Measurements from ENCODE around the gene WBP1.
"Not testable (repeated sequence)": the region's sequence is repeated elsewhere in the genome, so short reads cannot be mapped to it uniquely, and the experiment has no call there.

Gene WBP1

GRCh38 chr2:74428675-74429074, 29.6 kb upstream of the WBP1 start:
- no peak for DNase-seq

GRCh38 chr2:74429487-74430451, 28.5 kb upstream of the WBP1 start:
- no peak for DNase-seq

- DNase-seq, result no peak
These were observed 27.7 kb upstream of the WBP1 start for GRCh38 chr2:74430502-74430901.

DNA sequence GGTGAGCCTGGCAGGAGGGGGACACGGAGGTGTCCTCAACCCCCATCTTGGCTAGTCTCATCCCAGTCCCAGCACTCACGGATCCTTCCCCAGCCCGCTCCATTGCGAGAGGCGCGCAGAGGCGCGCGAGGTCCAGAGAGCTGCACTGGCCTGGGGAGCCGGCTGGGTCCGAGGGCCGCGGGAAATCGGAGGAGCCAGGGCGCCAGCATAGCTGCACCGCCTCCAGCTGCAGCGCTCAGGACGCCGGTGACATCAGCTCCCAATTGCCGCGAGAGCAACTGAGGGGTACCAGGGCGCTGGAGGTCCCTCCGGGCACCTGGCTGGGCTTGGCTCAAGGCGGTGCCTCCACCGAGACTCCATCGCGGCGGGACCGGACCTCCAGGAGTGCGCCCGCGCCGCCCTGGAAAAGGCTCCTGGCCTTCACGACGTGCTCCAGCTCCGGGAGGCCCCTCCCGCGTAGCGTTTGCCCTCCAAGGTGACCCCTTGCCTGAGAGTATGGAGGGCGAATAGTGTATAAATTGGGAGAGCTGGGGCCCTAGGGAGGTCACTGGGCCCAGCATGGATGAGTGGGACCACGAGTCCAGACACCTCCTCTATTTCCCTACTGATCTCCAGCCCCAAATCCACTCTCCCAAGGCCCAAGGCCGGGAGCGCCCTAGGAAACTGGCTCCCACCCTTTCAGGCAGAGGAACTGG, 22.0 kb upstream of the WBP1 start:
- no peak for DNase-seq

DNA sequence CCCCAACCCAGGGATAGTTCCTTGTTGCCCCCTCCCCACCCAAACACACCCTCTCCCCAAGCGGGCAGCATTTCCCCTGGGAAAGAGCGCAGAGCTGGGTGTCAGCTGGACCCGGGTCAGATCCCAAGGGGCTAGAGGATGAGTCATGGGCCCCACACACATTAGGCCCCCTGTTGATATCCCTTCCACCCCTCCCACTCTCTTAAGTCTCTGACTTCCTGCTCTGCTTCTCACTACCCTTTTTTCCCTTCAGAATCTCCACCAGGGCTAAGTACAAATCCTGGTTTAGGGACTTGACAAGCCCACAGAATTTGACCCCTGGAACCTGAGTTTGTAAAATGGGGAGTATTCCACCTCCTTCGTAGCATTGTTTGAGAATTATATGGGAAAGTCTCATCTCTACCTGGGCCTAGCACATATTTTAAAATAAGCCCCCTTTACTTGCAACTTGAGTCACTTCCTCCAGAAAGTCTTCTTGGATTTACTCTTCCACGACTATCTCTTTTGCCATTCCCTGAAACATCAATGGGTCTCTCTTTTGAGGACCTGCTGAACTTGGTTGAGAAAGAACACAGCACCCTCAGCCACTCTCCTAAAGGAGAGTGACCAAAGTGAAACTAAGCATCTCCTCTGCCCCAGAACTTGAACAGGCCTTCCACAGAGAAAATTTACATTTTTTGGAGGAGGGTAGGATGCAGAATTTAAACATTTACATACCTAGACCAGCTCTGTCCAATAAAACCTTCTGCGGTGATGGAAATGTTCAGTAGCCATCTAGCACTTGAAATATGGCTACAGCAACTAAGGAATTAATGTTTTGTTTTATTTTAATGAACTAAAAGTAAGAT, 21.2 kb upstream of the WBP1 start:
- no peak for DNase-seq

DNA sequence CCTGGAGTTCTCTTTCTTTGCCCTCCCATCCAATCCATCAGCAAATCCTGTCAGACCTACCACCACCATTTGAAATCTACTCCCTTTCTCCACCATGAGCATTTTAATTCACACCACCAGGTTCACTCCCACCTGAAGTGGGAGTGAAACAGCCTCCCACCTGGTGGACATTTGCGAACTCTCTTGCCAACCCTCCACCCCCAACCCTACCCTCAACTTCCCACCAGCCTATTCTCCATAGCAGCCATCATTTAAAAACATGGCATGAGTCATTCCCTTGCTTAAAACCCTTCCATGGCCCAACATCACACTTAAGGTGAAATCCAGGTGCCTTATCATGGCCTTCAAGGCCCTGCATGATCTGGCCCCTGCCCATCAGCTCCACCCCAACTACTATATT, 20.0 kb upstream of the WBP1 start:
- DNase-seq, result no peak

GRCh38 chr2:74439373-74439772, 18.9 kb upstream of the WBP1 start:
- no peak for DNase-seq

DNA sequence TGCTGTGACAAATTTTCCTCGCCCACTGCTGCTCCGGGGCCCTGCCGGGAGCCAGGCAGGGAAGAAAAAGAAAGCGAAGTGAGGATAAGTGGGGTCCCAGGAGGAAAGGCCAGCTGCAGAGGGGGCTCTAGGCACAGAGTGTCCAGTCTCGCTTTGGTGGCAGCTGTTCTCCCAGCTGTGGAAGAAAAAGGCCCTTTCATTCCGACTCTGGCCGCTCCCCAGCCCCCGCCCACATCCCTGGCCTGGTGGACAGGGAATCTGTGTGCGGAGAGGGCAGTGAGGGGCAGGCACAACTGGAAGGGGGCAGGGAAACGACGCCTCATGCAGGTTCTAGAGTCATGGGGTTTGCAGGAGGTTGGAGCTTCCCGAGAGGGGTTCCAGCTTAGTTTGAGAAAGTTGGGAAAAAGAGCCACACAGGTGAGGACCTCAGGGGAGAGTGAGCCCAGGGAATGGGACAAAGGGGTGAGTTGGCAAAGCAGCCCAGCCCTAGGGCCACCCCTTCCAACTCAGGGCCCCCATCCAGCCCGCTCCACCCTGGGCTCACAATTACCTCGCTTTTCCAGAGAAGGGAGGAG, 18.3 kb upstream of the WBP1 start:
- DNase-seq, result no peak

DNA sequence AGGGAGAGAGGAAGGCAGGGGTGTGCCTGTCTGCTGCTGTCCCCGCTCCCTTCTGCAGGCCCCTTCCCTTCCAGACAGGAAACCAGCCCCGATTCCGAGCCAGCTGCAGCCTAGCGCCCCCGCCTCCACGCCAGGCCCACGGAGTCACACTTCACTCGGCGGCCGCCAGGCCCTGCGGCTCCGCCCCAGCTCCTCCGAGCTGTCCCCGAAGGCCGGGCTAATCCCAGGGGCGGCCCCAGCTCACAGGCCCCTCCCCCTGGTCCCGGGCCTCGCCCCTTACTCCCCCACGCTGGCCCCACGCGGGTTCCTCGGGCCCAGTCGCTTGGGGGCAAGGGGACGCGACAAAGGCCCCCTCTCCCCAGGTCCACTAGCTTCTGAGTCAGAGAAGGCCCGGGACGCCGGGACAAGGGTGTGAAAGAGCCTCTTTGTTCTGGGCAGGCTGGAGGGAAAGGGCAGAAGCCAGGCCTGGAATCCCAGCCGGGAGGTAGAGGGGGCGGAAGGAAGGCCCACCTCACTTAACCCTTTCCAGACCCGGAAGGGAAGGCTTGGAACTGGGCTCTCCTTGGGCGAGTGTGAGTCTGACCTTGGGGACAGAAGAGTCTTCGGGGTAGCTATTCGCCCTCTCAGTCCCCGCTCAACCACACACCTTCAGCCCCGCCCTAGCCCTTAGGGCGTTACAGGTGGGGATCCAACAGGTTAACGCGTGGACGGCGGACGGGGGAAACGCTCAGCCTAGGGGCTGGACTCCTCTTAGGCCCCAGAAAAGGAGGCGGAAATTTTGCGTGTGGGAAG, 17.7 kb upstream of the WBP1 start:
- peak; percentile 15 for DNase-seq

DNA sequence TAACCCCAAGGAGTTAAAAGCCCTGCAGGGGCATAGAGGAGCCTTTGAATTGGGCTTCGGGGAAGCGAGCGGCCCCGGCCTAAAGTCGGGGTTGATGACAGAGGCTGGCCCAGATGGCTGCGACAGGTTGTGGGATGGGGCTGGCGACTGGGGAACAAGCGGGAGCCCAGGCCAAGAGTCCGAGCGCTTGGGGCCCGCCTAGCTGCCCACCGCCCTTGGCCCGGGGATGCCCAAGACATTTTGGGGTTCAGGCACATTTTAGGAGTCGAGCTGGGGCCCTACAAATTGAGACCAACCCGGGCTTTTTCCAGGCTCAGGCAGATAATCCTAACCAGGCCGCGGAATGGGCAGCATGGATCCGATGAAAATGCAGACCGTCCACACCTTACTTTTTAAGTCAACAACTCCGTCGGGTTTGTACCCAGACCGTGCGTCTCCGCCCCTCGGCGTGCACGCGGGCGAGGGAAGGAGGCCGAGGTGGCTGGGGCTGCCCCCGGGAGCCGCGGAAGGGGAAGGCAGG, 17.0 kb upstream of the WBP1 start:
- DNase-seq, result no peak

GRCh38 chr2:74441690-74442482, 16.4 kb upstream of the WBP1 start, which contains the start of gene RTKN:
Gene RTKN, minus strand, starts transcription at chr2:74441937. Its CDS starts 121 bp downstream, at chr2:74441816.
- DNase-seq, result no peak

DNA sequence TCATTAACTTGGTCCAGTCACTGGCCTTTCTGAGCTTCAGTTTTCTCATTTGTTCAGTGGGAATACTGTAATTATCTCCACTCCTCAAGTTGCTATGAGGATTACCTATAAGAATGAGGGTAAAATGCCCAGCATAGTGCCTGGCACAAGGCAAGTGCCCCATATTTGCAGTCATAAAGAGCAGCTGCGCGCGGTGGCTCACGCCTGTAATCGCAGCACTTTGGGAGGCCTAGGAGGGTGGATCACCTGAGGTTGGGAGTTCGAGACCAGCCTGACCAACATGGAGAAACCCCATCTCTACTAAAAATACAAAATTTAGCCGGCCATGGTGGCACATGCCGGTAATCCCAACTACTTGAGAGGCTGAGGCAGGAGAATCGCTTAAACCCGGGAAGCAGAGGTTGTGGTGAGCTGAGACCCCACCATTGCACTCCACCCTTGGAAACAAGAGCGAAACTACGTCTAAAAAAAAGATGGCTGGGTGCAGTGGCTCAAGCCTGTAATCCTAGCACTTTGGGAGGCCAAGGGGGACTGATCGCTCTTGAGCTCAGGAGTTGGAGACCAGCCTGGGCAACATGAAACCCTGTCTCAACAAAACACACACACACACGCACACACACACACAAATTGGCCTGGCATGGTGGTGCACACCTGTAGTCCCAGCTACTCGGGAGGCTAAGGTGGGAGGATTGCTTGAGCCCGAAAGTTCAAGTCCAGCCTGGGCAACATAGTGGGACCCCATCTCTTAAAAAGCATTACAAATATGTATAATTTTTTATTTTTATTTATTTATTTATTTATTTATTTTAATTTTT, 15.5 kb upstream of the WBP1 start:
- DNase-seq, result not testable (repeated sequence)

DNA sequence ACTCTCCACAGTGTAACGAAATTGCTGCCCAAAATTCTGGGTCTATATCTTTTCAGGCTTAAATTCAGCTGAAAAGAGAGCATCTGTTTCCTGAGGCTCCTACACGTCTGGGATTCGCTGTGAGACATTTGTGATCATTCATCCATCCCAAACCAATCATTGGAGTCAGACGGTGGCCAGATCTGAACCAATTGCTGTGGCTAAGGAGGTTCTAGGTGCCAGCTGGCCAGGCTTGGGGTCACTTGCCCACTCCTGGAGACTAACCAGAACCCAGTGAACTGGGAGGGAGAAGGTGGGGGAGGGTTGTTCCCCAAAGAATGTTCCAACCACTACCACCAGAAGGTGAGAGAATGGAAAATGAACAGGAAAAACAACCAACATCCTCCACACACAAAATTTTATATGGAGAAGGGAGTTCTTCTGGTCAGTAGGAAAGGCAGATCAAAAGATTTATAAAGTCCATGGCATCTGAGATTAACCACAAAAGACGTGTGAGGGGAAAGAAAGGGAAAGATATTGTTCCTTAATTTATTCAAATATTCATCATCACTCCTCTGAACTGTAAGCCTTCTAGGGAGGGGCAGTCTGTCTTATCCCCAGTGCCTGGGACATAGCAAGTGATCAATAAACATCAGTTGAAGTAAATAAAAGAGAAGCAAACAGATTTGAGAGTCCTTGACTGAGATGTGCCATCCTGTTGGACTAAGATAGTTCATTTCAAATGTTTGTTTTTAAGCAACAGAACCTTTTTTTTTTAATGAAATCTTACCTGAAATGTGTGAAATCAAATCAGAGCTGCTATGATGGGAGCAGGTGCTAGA, 13.5 kb upstream of the WBP1 start:
- DNase-seq, result no peak

GRCh38 chr2:74447230-74447999, 10.8 kb upstream of the WBP1 start:
- no peak for DNase-seq

DNA sequence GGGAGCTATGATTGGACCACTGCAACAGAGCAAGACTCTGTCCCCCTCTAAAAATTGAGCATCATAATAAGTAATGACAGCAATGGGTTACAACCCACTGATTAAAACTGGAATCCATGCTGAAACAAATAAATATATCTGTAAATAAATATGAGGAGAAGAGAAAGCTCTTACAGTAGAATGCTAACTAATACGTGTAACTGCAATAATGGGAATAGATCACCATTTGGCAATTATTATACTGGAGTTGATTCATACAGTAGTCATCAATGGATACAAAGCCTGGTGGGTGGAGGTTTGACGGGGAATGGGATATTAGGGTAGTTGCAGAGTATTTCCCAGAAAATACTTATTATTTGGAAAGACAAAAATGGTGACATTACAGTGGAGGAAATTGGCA, 9.5 kb upstream of the WBP1 start:
- no peak for DNase-seq

DNA sequence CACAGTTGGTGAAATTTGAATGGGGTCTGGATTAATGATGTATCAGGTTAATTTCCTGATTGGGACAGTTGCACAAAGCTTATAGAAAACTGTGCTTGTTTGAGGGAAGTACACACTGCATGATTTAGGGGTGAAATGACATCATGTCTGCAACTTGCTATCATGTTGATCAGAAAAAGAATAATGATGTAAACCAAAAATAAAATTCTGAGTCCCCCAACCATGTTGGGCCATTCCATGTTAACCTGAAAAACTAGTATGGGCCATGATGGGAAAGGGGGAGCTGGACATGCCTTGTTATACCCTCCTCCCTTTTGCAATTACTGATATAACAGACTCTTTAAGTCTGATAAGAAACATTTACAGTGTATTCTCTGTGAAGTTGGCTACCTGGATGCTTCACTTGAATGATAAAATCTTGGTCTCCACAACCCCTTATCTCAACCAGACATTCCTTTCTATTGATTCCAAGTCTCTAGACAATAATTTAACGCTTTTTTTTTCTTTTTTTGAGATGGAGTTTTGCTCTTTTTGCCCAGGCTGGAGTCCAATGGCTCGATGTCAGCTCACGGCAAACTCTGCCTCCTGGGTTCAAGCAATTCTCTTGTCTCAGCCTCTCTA, 7.6 kb upstream of the WBP1 start:
- DNase-seq, result no peak
